ENCODE data around the gene NEBL. TPM values are rescaled to one million over a fixed set of nuclear protein-coding genes. Genes with fewer than 3 reads are reported as not detected.

Gene NEBL
- total RNA-seq, 1 donor from 2014 or later, result 4.6 TPM

DNA sequence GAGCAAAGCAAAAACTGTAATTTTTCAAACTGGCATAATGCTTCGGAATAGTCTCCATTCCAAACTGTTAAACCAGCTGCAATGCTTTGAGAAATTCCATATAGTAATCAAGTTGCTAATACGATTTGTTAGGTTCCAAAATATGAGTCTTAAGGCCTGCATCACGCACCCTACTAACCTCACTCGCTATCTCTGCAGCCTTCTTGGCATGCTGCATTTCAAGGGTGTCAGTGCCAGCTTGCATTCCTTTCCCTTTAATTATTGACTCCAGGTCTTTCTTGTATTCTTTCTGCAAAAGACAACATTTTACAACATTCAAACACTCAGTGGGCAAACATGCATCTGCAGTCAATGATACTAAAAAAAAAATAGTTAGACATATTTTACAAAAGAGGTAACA is 61.8 kb downstream of the NEBL start:
- TF ChIP-seq, protein P1, sequence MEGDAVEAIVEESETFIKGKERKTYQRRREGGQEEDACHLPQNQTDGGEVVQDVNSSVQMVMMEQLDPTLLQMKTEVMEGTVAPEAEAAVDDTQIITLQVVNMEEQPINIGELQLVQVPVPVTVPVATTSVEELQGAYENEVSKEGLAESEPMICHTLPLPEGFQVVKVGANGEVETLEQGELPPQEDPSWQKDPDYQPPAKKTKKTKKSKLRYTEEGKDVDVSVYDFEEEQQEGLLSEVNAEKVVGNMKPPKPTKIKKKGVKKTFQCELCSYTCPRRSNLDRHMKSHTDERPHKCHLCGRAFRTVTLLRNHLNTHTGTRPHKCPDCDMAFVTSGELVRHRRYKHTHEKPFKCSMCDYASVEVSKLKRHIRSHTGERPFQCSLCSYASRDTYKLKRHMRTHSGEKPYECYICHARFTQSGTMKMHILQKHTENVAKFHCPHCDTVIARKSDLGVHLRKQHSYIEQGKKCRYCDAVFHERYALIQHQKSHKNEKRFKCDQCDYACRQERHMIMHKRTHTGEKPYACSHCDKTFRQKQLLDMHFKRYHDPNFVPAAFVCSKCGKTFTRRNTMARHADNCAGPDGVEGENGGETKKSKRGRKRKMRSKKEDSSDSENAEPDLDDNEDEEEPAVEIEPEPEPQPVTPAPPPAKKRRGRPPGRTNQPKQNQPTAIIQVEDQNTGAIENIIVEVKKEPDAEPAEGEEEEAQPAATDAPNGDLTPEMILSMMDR (conservative IDR thresholded peaks at IDR 0.05; ENCODE audit: low read depth, low read length), result no peak
- DNase-seq (ENCODE audit: low read depth), result peak; percentile 4
- no peak overlapping the region for H3K4me3 ChIP-seq (ENCODE audit: low read depth, low read length)

DNA sequence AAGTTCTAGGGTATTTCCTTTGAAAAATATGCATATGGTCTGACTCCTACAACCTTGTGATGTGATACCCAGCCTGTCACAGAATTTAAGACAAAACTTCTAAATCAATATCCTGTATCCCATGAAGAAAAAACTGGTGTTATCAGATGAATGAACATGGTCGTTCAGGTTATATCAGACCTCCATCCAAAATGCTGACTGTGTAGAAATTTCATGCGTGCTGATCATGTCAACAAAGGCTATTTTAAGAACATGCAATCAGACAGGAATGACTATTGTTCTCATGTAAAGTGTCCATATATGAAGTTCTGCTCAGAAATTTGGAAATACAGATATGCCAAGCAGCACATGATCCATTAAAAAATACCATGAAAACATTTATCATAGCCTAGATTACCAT is 62.3 kb downstream of the NEBL start:
- TF ChIP-seq, protein P1 (conservative IDR thresholded peaks at IDR 0.05; ENCODE audit: low read depth, low read length), result no peak
- no peak for DNase-seq (ENCODE audit: low read depth)
- H3K4me3 ChIP-seq (ENCODE audit: low read depth, low read length), result no peak overlapping the region

DNA sequence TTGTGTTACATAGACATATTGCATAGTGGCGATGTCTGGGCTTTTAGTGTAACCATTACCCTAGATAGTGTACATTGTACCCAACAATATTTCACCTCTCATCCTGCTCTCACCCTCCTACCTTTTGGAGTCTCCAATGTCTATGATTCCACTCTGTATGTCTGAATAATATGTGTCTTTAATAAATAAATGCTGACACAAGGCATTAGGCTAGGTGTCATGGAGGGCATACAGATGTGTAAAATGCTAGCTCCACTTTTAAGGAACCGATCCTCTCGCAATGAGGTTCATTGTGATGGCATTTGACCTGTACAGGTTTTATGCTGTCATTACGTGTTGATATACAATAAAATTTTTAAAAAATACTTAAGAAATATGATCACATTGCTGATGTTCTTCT is 74.3 kb downstream of the NEBL start:
- TF ChIP-seq, protein P1 (conservative IDR thresholded peaks at IDR 0.05; ENCODE audit: low read depth, low read length), result no peak
- no peak overlapping the region for H3K4me3 ChIP-seq (ENCODE audit: low read depth, low read length)
- DNase-seq (ENCODE audit: low read depth), result no peak

DNA sequence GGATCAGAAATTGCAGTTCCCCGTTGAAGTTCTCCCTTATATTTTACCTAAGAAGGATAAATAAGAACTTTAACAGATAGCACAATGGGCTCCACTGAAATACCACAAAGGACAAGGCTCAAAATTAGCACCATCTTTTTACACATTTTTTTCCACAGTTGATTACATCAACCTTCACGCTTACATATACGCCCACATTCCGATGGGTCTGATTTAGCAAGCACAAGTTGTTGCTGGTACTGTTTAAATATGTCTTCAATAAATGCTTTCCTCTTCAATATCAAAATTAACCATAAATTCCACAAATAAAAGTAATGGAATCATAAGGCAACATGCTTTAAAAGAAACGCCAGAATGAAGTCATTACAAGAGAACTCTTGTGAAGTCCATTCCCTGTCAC is 79.5 kb downstream of the NEBL start:
- TF ChIP-seq, protein P1 (conservative IDR thresholded peaks at IDR 0.05; ENCODE audit: low read depth, low read length), result no peak
- DNase-seq (ENCODE audit: low read depth), result no peak
- no peak overlapping the region for H3K4me3 ChIP-seq (ENCODE audit: low read depth, low read length)

DNA sequence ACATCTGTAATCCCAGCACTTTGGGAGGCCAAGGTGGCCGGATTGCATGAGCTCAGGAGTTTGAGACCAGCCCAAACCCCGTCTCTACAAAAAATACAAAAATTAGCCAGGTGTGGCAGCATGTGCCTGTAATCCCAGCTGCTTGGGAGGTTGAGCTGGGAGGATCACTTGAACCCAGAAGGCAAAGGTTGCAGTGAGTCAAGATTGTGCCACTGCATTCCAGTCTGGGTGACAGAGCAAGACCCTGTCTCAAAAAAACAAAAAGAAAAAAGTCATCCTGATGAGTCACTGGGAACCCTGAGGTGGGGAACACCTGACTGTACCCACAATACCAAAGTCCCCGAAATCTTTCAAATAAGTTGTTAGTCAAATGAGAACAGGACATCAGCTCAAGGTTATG is 80.0 kb downstream of the NEBL start:
- no peak for DNase-seq (ENCODE audit: low read depth)
- TF ChIP-seq, protein P1 (conservative IDR thresholded peaks at IDR 0.05; ENCODE audit: low read depth, low read length), result no peak
- no peak overlapping the region for H3K4me3 ChIP-seq (ENCODE audit: low read depth, low read length)

DNA sequence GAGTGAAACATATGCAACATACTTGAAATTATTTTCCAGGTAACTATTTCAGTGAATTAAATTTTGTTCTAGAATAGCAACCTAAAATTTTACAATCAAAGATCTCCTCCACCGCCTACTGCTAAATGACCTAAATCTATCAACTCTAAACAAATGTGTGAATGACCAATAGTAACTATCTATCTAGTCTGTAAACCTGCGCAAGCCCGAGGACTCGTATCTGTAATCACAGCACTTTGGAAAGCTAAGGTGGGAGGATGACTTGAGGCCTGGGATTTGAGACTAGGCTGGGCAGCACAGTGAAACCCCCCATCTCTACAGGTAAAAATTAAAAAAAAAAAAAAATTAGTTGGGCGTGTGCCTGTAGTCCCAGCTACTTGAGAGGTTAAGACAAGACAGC is 83.0 kb downstream of the NEBL start:
- TF ChIP-seq, protein P1 (conservative IDR thresholded peaks at IDR 0.05; ENCODE audit: low read depth, low read length), result no peak
- DNase-seq (ENCODE audit: low read depth), result no peak
- H3K4me3 ChIP-seq (ENCODE audit: low read depth, low read length), result no peak overlapping the region

DNA sequence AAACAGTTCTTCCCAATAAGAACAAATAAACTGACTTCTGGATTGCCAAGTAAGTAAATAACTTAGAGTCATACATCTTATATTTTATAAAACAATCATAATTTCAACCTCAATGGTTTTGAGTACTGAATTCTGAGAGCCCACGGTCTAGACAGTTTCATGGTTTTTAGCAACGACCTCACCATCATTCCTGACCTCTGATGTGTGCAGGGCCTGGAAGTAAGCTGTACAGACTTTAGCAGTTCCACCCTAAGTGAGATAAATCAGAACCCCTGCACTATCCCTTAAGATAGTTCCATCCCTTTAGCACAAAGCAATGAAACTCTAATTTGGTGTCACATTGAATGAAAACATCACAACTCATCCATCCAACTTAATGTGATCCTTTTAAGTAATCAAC is 86.0 kb downstream of the NEBL start:
- no peak overlapping the region for H3K4me3 ChIP-seq (ENCODE audit: low read depth, low read length)
- TF ChIP-seq, protein P1 (conservative IDR thresholded peaks at IDR 0.05; ENCODE audit: low read depth, low read length), result no peak
- no peak for DNase-seq (ENCODE audit: low read depth)
